ENCODE results near the gene IQSEC3.

GRCh38 chr12:191541-191940, 125.0 kb downstream of the IQSEC3 start:
- TF ChIP-seq, protein P1, sequence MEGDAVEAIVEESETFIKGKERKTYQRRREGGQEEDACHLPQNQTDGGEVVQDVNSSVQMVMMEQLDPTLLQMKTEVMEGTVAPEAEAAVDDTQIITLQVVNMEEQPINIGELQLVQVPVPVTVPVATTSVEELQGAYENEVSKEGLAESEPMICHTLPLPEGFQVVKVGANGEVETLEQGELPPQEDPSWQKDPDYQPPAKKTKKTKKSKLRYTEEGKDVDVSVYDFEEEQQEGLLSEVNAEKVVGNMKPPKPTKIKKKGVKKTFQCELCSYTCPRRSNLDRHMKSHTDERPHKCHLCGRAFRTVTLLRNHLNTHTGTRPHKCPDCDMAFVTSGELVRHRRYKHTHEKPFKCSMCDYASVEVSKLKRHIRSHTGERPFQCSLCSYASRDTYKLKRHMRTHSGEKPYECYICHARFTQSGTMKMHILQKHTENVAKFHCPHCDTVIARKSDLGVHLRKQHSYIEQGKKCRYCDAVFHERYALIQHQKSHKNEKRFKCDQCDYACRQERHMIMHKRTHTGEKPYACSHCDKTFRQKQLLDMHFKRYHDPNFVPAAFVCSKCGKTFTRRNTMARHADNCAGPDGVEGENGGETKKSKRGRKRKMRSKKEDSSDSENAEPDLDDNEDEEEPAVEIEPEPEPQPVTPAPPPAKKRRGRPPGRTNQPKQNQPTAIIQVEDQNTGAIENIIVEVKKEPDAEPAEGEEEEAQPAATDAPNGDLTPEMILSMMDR (conservative IDR thresholded peaks at IDR 0.05; ENCODE audit: low read length) = no peak
- TF ChIP-seq EZH2phosphoT487 (IDR thresholded peaks at IDR 0.05; ENCODE audit: borderline replicate concordance) = no peak

Measured in Loucy (cell line).